GM10266 (cell line): ENCODE measurements around the gene RARRES2.

Experiments used
- DNase-seq: peaks from one replicate; pipeline ENCODE4 v3.0.0; 2012; ENCODE audit errors: extremely low spot score
- CTCF ChIP-seq: IDR thresholded peaks from 2 replicates; pipeline ENCODE4 v1.5.1; 2012; ENCODE audit warnings: mild to moderate bottlenecking, low read depth; ENCODE audit not compliant: control insufficient read depth, insufficient read depth; ENCODE audit errors: missing control alignments

The RARRES2 gene

GRCh38 chr7:150367677-150368095 is 26.3 kb upstream of the RARRES2 start:
- DNase-seq: no peak
- no peak for TF ChIP-seq CTCF

GRCh38 chr7:150365673-150366398 is 24.4 kb upstream of the RARRES2 start:
- no peak for TF ChIP-seq CTCF
- no peak for DNase-seq

GRCh38 chr7:150365194-150365593 is 23.8 kb upstream of the RARRES2 start:
- DNase-seq: no peak
- TF ChIP-seq CTCF: no peak

GRCh38 chr7:150363872-150364271 is 22.4 kb upstream of the RARRES2 start:
- TF ChIP-seq CTCF: no peak
- DNase-seq: no peak

- TF ChIP-seq CTCF: no peak
- no peak for DNase-seq
Measured at GRCh38 chr7:150363370-150363769, 21.9 kb upstream of the RARRES2 start.

- no peak for TF ChIP-seq CTCF
- no peak for DNase-seq
Measured at GRCh38 chr7:150361807-150362621, 20.6 kb upstream of the RARRES2 start.

GRCh38 chr7:150361402-150361801 is 20.0 kb upstream of the RARRES2 start:
- no peak for DNase-seq
- no peak for TF ChIP-seq CTCF
